Measurements from ENCODE around the gene SORT1.
"Not testable (repeated sequence)": the region's sequence is repeated elsewhere in the genome, so short reads cannot be mapped to it uniquely, and the experiment has no call there.

Gene SORT1

DNA sequence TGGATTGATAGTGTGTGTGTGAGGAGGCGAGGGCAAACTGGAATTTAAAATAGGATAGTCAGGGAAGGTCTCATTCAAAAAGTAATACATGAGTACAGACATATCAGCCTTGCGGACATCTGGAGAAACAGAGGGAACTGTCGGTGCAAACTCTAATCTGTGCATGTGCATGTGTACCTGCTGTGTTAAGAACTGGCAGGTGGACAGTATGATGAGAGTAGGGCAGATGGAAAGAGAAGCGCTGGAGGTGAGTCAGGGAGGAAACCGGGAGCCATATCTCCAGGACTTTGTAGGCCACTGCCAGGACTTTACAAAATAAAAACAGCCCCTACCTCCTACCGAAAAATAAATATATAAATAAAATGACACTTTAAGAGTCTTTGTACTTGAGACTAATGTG lies 59.6 kb downstream of the SORT1 start:
- DNase-seq = no peak

- no peak for DNase-seq
Measured at GRCh38 chr1:109335091-109335490, 62.6 kb downstream of the SORT1 start.

DNA sequence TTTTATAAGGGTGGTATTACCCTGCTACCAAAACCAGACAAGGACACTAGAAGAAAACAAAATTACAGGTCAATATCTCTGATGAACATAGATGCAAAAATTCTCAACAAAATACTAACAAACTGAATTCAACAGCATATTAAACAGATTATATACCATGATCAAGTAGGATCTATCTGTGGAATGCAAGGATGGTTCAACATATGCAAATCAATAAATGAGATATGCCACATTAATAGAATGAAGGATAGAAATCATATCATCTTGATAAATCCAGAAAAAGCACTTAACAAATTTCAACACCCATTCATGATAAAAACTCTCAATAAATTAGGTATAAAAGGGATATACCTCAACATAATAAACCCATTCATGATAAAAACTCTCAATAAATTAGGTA lies 66.6 kb downstream of the SORT1 start:
- no peak for DNase-seq

DNA sequence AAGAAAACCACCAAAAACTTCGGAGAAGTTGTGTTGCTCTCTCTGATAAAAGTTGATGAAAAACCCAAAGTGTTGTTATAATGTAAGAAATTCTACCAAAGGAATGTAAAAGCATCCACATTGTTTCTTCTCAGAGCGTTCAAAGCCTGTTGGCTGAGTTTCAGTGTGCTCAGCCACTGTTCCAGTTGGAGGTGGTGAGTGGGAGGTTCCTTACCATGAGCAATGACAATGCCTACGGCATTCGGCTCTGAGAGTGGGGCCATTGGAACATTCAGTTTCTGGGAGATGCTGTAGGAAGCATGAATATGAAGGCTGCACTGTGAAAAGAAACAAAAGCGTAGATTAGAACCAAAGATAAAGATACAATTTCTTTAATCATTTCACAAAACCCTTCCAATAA lies 70.4 kb downstream of the SORT1 start:
- DNase-seq = no peak

- no peak for DNase-seq
Measured at GRCh38 chr1:109322974-109323373, 74.7 kb downstream of the SORT1 start.

DNA sequence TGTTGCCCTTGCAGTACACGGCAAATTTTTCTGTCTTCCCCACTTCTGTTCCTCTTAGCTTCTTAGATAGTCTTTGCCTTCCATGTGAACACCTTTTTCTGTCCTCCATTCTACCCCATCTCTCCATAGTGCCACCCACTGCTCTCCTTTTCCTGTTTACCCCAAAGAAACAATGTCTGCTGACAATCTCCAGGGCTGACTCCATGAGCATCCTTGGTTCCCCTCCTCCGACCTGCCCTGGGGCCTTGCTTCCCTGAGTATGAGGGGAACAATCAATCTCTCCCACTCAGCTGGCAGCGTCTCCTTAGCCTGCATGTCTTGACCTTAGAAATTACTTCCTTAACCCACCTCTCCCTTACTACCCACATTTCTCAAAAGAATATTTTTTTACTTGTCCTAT lies 78.6 kb downstream of the SORT1 start:
- DNase-seq = no peak

DNA sequence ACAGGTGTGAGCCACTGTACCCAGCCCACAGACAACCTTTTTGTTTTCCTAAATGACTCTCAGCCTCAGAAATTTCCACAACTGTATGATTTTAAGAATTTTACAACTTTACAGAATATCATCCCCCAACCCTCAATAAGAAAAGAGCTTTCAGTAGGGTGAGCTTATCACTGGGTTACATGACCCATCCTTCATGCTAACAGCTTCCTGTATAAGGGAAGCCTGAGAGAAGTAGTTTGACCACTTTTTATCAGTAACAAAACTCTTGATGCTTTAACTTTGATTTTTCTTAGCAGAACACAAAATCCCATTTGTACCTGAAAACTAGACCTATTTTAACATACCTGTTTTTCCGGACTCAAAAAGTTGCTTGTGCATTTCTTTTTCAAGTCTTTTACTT lies 81.2 kb downstream of the SORT1 start:
- DNase-seq = no peak

DNA sequence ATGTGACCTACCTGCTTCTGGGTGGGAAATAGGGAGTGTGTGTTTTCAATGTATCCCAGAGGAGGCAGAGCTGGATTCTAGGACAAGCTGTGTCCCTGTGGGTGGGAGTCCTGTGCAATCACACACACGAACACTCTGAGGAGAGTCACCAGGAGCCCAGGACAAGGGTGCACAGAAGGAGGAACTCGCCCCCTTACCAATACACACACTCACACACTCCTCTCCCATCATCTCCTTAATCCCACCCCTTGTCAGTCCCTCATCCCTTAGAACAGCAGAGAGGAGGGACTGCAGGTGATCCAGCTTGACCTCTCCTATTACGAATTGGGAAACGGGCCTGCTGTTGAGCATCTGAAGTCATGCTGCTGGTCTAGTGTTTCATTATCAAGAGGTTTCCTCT lies 82.4 kb downstream of the SORT1 start:
- DNase-seq = no peak

DNA sequence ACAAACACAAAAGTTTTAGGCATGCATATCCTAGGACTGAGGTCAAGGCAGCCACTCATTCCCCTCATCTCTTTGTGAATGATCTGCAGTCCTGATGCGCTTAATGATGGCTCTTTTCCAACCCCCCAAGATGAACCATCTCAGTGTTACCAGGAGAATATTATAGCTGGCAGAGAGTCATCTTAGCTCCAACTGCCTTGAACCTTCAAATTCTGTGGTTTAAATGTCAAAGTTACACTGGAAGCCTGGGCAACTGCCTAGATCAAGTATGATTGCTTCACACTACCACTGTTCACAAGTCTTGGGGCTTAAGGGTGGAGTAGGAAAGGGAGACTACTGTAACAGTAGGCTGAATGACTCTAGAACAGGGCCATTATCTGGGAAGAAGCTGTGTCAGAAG lies 82.9 kb downstream of the SORT1 start:
- DNase-seq = no peak

DNA sequence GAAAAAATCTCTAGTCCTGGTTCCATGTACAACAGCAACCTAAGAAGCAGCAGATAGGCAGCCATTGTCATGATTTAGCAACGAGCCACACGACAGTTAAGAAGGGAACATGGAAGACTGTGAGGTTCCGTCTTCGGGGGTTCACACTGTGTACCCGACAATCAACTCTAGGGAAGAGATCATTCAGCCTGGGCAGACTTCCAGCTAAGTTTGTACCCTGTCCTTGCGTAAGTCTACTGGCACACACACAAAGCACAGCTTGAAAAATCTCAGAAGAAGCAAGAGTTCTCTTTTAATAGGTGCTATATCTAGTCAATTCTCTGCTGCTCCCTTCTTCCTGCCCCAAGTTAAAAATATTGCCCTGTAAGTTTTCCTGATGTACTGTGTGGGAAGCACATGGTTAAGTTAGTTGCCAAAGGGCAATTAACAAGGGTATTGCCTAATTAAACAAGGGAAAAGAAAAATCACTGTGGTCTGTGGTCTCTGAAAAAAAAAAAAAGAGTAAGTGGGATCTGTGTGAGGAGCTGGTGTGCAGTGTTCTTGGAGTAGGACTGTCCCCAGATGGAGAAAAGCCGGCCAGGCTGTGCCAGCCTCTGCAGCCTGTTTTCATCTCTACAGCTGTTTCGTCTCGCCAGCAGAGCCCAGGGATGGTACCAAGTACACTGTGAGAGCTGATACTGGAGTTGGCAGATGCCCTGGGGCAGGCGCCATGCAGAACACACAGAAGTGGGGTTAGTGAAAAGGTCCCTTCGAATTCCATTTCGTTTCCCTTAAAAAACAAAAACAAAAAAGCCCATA lies 84.5 kb downstream of the SORT1 start:
- DNase-seq = no peak

GRCh38 chr1:109312246-109312645 lies 85.5 kb downstream of the SORT1 start:
- no peak for DNase-seq

GRCh38 chr1:109309347-109309746 lies 88.4 kb downstream of the SORT1 start:
- DNase-seq = no peak

- no peak for DNase-seq
Measured at GRCh38 chr1:109307274-109308021, 90.3 kb downstream of the SORT1 start.

GRCh38 chr1:109306832-109307273 lies 90.9 kb downstream of the SORT1 start, which contains the start of gene MYBPHL:
TSS of gene MYBPHL (minus strand) at chr1:109307011. CDS start at chr1:109306991, 20 bp downstream.
- no peak for DNase-seq

- DNase-seq = not testable (repeated sequence)
Measured at GRCh38 chr1:109305991-109306390, 91.7 kb downstream of the SORT1 start.

- no peak for DNase-seq
Measured at GRCh38 chr1:109304226-109304920, 93.3 kb downstream of the SORT1 start.

GRCh38 chr1:109301874-109302273 lies 95.8 kb downstream of the SORT1 start:
- no peak for DNase-seq

DNA sequence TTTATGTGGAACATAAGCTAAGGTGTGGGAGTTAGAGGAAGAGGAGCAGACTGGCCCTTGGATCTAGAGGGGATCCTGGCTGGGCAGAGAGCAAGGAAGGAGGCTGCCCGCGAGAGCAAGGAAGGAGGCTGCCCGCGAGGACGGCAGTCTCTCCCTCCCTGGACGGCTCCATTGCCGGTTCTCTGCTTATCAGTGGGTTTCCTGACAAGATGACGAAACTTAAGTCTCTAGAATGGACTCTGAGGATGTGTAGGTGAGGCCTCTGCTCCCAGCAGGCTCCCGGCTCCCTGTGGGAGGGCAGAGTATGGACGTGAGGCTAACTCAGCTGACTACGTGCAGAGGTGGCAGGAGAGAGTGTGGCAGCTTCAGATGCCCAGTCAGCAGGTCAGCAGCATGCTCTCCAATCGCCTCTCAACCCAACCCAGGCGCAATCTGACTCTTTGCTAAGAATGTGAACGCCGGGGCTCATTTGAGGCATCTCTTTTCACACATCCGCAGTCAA lies 97.0 kb downstream of the SORT1 start:
- DNase-seq = no peak

- DNase-seq = no peak
Measured at GRCh38 chr1:109299558-109300343, 98.0 kb downstream of the SORT1 start.

- no peak for DNase-seq
Measured at GRCh38 chr1:109298666-109299557, 98.8 kb downstream of the SORT1 start.

- DNase-seq = no peak
Measured at GRCh38 chr1:109296782-109297181, 100.9 kb downstream of the SORT1 start.

All from T-helper 2 cell (primary cell).